NOMO-1 treated with DMSO at 0.1 percent for 48 hours (cell line): ENCODE data around the gene DCAF7.

ENCODE experiments used
- DNase-seq: peaks from one replicate; lab custom pipeline; 2025; ENCODE audit not compliant: unreplicated experiment; lab: John Stamatoyannopoulos, UW

DCAF7 gene

GRCh38 chr17:63549946-63550816, at the start of gene DCAF7:
TSS of gene DCAF7 (plus strand) at chr17:63550477. CDS start at chr17:63550678, 201 bp downstream.
- peak; percentile 99 for DNase-seq

- DNase-seq: no peak
Measured at GRCh38 chr17:63500543-63501390, 49.5 kb upstream of the DCAF7 start.

- DNase-seq: no peak
Measured at GRCh38 chr17:63503341-63503705, 47.0 kb upstream of the DCAF7 start.

- DNase-seq: no peak
Measured at GRCh38 chr17:63504261-63504660, 46.0 kb upstream of the DCAF7 start.

- DNase-seq: no peak
Measured at GRCh38 chr17:63505341-63505740, 44.9 kb upstream of the DCAF7 start.

- no peak for DNase-seq
Measured at GRCh38 chr17:63506627-63507026, 43.6 kb upstream of the DCAF7 start.

GRCh38 chr17:63511331-63511730, 38.9 kb upstream of the DCAF7 start:
- DNase-seq: no peak

- no peak for DNase-seq
Measured at GRCh38 chr17:63512388-63512787, 37.9 kb upstream of the DCAF7 start.

GRCh38 chr17:63512896-63513644, 37.2 kb upstream of the DCAF7 start:
- DNase-seq: no peak

GRCh38 chr17:63514477-63514876, 35.8 kb upstream of the DCAF7 start:
- DNase-seq: no peak

- no peak for DNase-seq
Measured at GRCh38 chr17:63514974-63515373, 35.3 kb upstream of the DCAF7 start.

GRCh38 chr17:63515426-63515825, 34.9 kb upstream of the DCAF7 start:
- no peak for DNase-seq

GRCh38 chr17:63516910-63517824, 33.1 kb upstream of the DCAF7 start:
- no peak for DNase-seq

- DNase-seq: no peak
Measured at GRCh38 chr17:63517825-63518534, 32.3 kb upstream of the DCAF7 start.

- no peak for DNase-seq
Measured at GRCh38 chr17:63519116-63519881, 31.0 kb upstream of the DCAF7 start.

GRCh38 chr17:63519972-63520882, 30.1 kb upstream of the DCAF7 start:
- no peak for DNase-seq

GRCh38 chr17:63523253-63523855, 26.9 kb upstream of the DCAF7 start, which contains the start of gene KCNH6:
TSS of gene KCNH6 (plus strand) at chr17:63523358. CDS start at chr17:63523414, 56 bp downstream.
- no peak for DNase-seq
